Mesenchymal stem cell (in vitro differentiated cells and primary cell): ENCODE measurements around the gene ZFPL1.

Source experiments
- DNase-seq: peaks from one replicate; pipeline ENCODE4 v3.0.0-alpha.2; 2013
- H2AFZ ChIP-seq: one replicate; pipeline ENCODE4 v1.6.1; 2013; ENCODE audit warnings: low read depth, mild to moderate bottlenecking, control low read depth, inconsistent platforms, low read length, moderate library complexity
- H2AK5ac ChIP-seq: 2 replicates; pipeline ENCODE4 v1.6.1; 2013; ENCODE audit warnings: low read length, moderate library complexity, mild to moderate bottlenecking, inconsistent platforms; ENCODE audit not compliant: severe bottlenecking
- H2BK120ac ChIP-seq: one replicate; pipeline ENCODE4 v1.6.1; 2013; ENCODE audit warnings: low read depth, mild to moderate bottlenecking, inconsistent platforms, low read length, moderate library complexity
- H2BK12ac ChIP-seq, 2 experiments: one replicate each; pipeline ENCODE4 v1.6.1; 2013; ENCODE audit warnings: inconsistent platforms in 2 of 2, low read length in 2 of 2, mild to moderate bottlenecking in 2 of 2, moderate library complexity in 2 of 2, control low read depth in 1 of 2
- H2BK15ac ChIP-seq: one replicate; pipeline ENCODE4 v1.6.1; 2013; ENCODE audit warnings: mild to moderate bottlenecking, low read depth, inconsistent platforms; ENCODE audit not compliant: poor library complexity, severe bottlenecking
- H2BK5ac ChIP-seq: 2 replicates; pipeline ENCODE4 v1.6.1; 2013; ENCODE audit warnings: low read depth, mild to moderate bottlenecking, low read length, control low read depth, inconsistent platforms; ENCODE audit not compliant: poor library complexity, severe bottlenecking
- H3K14ac ChIP-seq, 2 experiments: one replicate each; pipeline ENCODE4 v1.6.1; 2013; ENCODE audit warnings: inconsistent platforms in 2 of 2, low read length in 2 of 2, control low read depth in 1 of 2, mild to moderate bottlenecking in 1 of 2, moderate library complexity in 1 of 2
- H3K18ac ChIP-seq, 2 experiments: one replicate each; pipeline ENCODE4 v1.6.1; 2013; ENCODE audit warnings: inconsistent platforms in 2 of 2, low read length in 2 of 2, control low read depth in 1 of 2, low read depth in 1 of 2, mild to moderate bottlenecking in 1 of 2
- H3K23ac ChIP-seq, 2 experiments: one replicate each; pipeline ENCODE4 v1.6.1; 2013; ENCODE audit warnings: inconsistent platforms in 2 of 2, low read length in 2 of 2, mild to moderate bottlenecking in 2 of 2, moderate library complexity in 2 of 2, control low read depth in 1 of 2
- H3K27ac ChIP-seq: 2 replicates; pipeline ENCODE4 v1.5.1; 2013; ENCODE audit warnings: mild to moderate bottlenecking, moderate library complexity, low read length, control low read depth, inconsistent platforms; ENCODE audit not compliant: poor library complexity, severe bottlenecking
- H3K27me3 ChIP-seq, 2 experiments: 2 replicates each; pipeline versions ENCODE4 v1.6.1 to v1.7.0; 2013; ENCODE audit warnings: low read length in 2 of 2, mild to moderate bottlenecking in 2 of 2, moderate library complexity in 2 of 2, control low read depth in 1 of 2, inconsistent platforms in 1 of 2; ENCODE audit not compliant: control insufficient read depth in 1 of 2, insufficient read depth in 1 of 2
- H3K36me3 ChIP-seq, 2 experiments: 2 replicates each; pipeline versions ENCODE4 v1.6.1 to v1.7.0; 2013; ENCODE audit warnings: low read length in 2 of 2, control low read depth in 1 of 2, inconsistent platforms in 1 of 2, low read depth in 1 of 2, mild to moderate bottlenecking in 1 of 2; ENCODE audit not compliant: insufficient read depth in 2 of 2, control insufficient read depth in 1 of 2
- H3K4ac ChIP-seq, 2 experiments: one replicate each; pipeline ENCODE4 v1.6.1; 2013; ENCODE audit warnings: inconsistent platforms in 2 of 2, low read length in 2 of 2, mild to moderate bottlenecking in 2 of 2, moderate library complexity in 2 of 2, control low read depth in 1 of 2, low read depth in 1 of 2
- H3K4me1 ChIP-seq: 2 replicates; pipeline ENCODE4 v1.6.1; 2013; ENCODE audit warnings: low read depth, low read length, control low read depth; ENCODE audit not compliant: control insufficient read depth, insufficient read depth
- H3K4me2 ChIP-seq: 2 replicates; pipeline ENCODE4 v1.6.1; 2013; ENCODE audit warnings: low read length, mild to moderate bottlenecking, inconsistent platforms; ENCODE audit not compliant: poor library complexity, severe bottlenecking
- H3K4me3 ChIP-seq, 2 experiments: 2 replicates each; pipeline versions ENCODE4 v1.5.1 to v1.7.0; 2013; ENCODE audit warnings: low read length in 2 of 2, mild to moderate bottlenecking in 2 of 2, control low read depth in 1 of 2, low read depth in 1 of 2; ENCODE audit not compliant: insufficient read depth in 1 of 2
- H3K79me1 ChIP-seq: replicated peaks from 2 replicates; pipeline ENCODE4 v1.6.1; 2013; ENCODE audit warnings: mild to moderate bottlenecking, control low read depth, low read length, inconsistent platforms; ENCODE audit not compliant: poor library complexity, severe bottlenecking
- H3K9ac ChIP-seq: 2 replicates; pipeline ENCODE4 v1.7.0; 2013; ENCODE audit warnings: mild to moderate bottlenecking, low read length, moderate library complexity
- H3K9me3 ChIP-seq: 2 replicates; pipeline ENCODE4 v1.7.0; 2013; ENCODE audit warnings: mild to moderate bottlenecking, low read length; ENCODE audit not compliant: control insufficient read depth
- H4K8ac ChIP-seq: one replicate; pipeline ENCODE4 v1.6.1; 2013; ENCODE audit warnings: inconsistent platforms, mild to moderate bottlenecking, low read length, moderate library complexity
- H4K91ac ChIP-seq: one replicate; pipeline ENCODE4 v1.6.1; 2013; ENCODE audit warnings: mild to moderate bottlenecking, low read length, inconsistent platforms
- WGBS: methylation state at CpG from one replicate; pipeline ENCODE4 v1.1.7; 2013; ENCODE audit warnings: mixed read lengths; 5-methylcytosine and 5-hydroxymethylcytosine counted together

Gene ZFPL1

GRCh38 chr11:65066315-65066714, 17.7 kb upstream of the ZFPL1 start:
- no peaks in the 10 kb centered on the region for H3K4me1 ChIP-seq
- no peak overlapping the region for H3K27ac ChIP-seq
- H3K18ac ChIP-seq, result no peak overlapping the region
- no peak overlapping the region for H3K9ac ChIP-seq
- no peak overlapping the region for H3K23ac ChIP-seq
- no peak overlapping the region for H2BK5ac ChIP-seq
- peaks cover 3 to 12% of the 10 kb centered on the region in 2 experiments for H3K27me3 ChIP-seq
- no peak overlapping the region for H3K4me3 ChIP-seq
- H2BK15ac ChIP-seq, result no peak overlapping the region
- H3K36me3 ChIP-seq, result no peaks in the 10 kb centered on the region
- no peak overlapping the region for H3K14ac ChIP-seq
- H4K91ac ChIP-seq, result no peak overlapping the region
- no peak for DNase-seq
- H3K4ac ChIP-seq, result no peak overlapping the region
- no peak overlapping the region for H3K4me2 ChIP-seq
- no peaks in the 10 kb centered on the region for H3K9me3 ChIP-seq
- no peak overlapping the region for H2BK12ac ChIP-seq
- WGBS, result 80% methylated on average over 11 of the region's 11 CpGs
- H4K8ac ChIP-seq, result no peak overlapping the region
- no peak overlapping the region for H2AK5ac ChIP-seq
- no peak overlapping the region for H2BK120ac ChIP-seq
- no peak overlapping the region for H2AFZ ChIP-seq
- no peaks in the 10 kb centered on the region for H3K79me1 ChIP-seq

GRCh38 chr11:65066805-65067291, 17.2 kb upstream of the ZFPL1 start:
- no peak overlapping the region for H3K4ac ChIP-seq
- 80% methylated on average over 4 of the region's 4 CpGs for WGBS
- no peak overlapping the region for H2AFZ ChIP-seq
- no peak overlapping the region for H3K27ac ChIP-seq
- H2BK12ac ChIP-seq, result no peak overlapping the region
- no peak for DNase-seq
- no peaks in the 10 kb centered on the region for H3K4me1 ChIP-seq
- H3K4me2 ChIP-seq, result no peak overlapping the region
- no peaks in the 10 kb centered on the region for H3K9me3 ChIP-seq
- H3K23ac ChIP-seq, result no peak overlapping the region
- H2BK15ac ChIP-seq, result no peak overlapping the region
- no peak overlapping the region for H3K14ac ChIP-seq
- H3K36me3 ChIP-seq, result no peaks in the 10 kb centered on the region
- H3K9ac ChIP-seq, result no peak overlapping the region
- H3K18ac ChIP-seq, result no peak overlapping the region
- no peak overlapping the region for H2BK5ac ChIP-seq
- H3K4me3 ChIP-seq, result no peak overlapping the region
- no peak overlapping the region for H4K8ac ChIP-seq
- H3K79me1 ChIP-seq, result no peaks in the 10 kb centered on the region
- H2AK5ac ChIP-seq, result no peak overlapping the region
- H3K27me3 ChIP-seq, result peaks cover 3 to 12% of the 10 kb centered on the region in 2 experiments
- H2BK120ac ChIP-seq, result no peak overlapping the region
- H4K91ac ChIP-seq, result no peak overlapping the region

- Histone ChIP-seq H3K36me3 (no peaks in the 10 kb centered on the region), H3K14ac (no peak overlapping the region), H2AFZ (no peak overlapping the region), H3K4me2 (no peak overlapping the region), H3K27ac (no peak overlapping the region), H2BK5ac (no peak overlapping the region), H3K23ac (no peak overlapping the region), H4K91ac (no peak overlapping the region), H3K79me1 (no peaks in the 10 kb centered on the region), H2BK120ac (no peak overlapping the region), H3K4me1 (no peaks in the 10 kb centered on the region), H3K18ac (no peak overlapping the region), H3K9ac (no peak overlapping the region), H2BK15ac (no peak overlapping the region), H3K27me3 (peaks cover 3 to 9% of the 10 kb centered on the region in 2 experiments), H3K9me3 (no peaks in the 10 kb centered on the region), H2BK12ac (no peak overlapping the region), H2AK5ac (no peak overlapping the region), H3K4ac (no peak overlapping the region), H3K4me3 (no peak overlapping the region), H4K8ac (no peak overlapping the region)
- WGBS, result 81% methylated on average over 8 of the region's 10 CpGs
- no peak for DNase-seq
Observed at GRCh38 chr11:65067446-65067845, 16.6 kb upstream of the ZFPL1 start.

GRCh38 chr11:65069217-65069616, 14.8 kb upstream of the ZFPL1 start:
- WGBS, result 65% methylated on average over 6 of the region's 9 CpGs
- H3K36me3 ChIP-seq, result no peaks in the 10 kb centered on the region
- DNase-seq, result peak; percentile 47

More at GRCh38 chr11:65069217-65069616, 14.8 kb upstream of the ZFPL1 start:
- H4K8ac ChIP-seq, result no peak overlapping the region
- H3K27ac ChIP-seq, result no peak overlapping the region
- H3K23ac ChIP-seq, result no peak overlapping the region
- H3K9me3 ChIP-seq, result no peaks in the 10 kb centered on the region
- no peak overlapping the region for H3K14ac ChIP-seq
- no peak overlapping the region for H2AFZ ChIP-seq
- peaks cover 0 to 8% of the 10 kb centered on the region in 2 experiments for H3K27me3 ChIP-seq
- H3K4ac ChIP-seq, result no peak overlapping the region
- H3K79me1 ChIP-seq, result no peaks in the 10 kb centered on the region
- no peak overlapping the region for H2AK5ac ChIP-seq
- no peak overlapping the region for H2BK15ac ChIP-seq
- H3K4me1 ChIP-seq, result no peaks in the 10 kb centered on the region
- H2BK12ac ChIP-seq, result no peak overlapping the region
- H3K4me3 ChIP-seq, result no peak overlapping the region
- H2BK120ac ChIP-seq, result no peak overlapping the region
- H3K4me2 ChIP-seq, result no peak overlapping the region
- H3K18ac ChIP-seq, result no peak overlapping the region
- H4K91ac ChIP-seq, result no peak overlapping the region
- no peak overlapping the region for H3K9ac ChIP-seq
- no peak overlapping the region for H2BK5ac ChIP-seq
